ENCODE data around the gene UNKL. TPM values are rescaled to one million over a fixed set of nuclear protein-coding genes. Genes with fewer than 3 reads are reported as not detected.

Gene UNKL
- total and polyA plus RNA-seq, 2 of the 8 experiments (the other 6 are each of a cell fraction or from before 2014, with no cell fraction given): 25.1 to 31.8 TPM

DNA sequence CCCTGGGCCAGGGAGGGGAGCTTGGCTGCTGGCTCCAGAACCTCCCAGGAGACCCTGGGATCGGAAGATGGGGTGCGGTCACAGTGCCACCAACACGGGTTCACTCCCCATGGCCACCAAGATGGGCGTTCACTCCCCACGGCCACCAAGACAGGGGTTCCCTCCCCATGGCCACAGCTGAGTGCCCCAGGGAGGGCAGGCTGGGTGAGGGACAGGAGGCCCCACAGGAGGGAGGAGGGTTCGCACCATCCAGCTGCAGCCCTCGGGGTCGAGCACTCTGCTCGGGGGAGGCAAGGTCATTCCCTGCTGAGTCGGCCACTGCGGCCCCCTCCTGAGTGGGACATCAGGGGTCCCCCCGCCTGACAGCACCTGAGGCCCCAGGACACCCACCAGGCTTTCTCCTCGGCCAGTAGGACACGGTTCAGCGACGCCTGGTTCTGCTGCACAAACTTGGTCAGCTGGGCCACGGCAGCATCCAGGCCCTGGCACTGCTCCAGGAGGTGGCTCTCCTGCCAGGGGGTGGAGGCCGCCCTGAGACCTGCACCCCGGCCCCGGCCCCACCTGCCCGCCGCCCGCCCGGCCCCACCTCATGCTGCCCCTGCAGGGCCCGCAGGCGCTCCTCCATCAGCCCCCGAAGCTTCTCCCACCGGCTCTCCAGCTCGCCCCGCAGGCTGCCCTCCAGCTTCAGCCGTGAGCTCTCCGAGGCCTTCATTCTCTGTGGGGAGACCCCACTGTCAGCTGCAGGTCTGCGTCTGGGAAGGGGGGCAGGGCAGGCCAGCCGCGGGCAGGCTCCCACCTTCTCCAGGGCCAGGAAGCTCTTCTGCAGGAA, 23.9 kb upstream of the UNKL start:
- ChIA-PET CTCF (ENCODE audit: partially characterized antibody) (interaction anchor here (0.7 to 4.0 kb wide), 7 partner anchors 11 to 75 kb away, joined by 3 to 30 read pairs (median 4); partner anchors contain the start of gene UNKL), POLR2A (ENCODE audit: partially characterized antibody) (interaction anchor here (1.4 to 5.6 kb wide), 3 partner anchors 8 to 17 kb away, joined by 4 to 22 read pairs (median 6); no protein-coding TSS in a partner anchor)
- Histone ChIP-seq H3K4ac (replicated peaks; ENCODE audit: insufficient read length, low read depth, low read length) (no peak overlapping the region), H3K23ac (ENCODE audit: insufficient read length) (no peak overlapping the region), H3K4me1 (replicated peaks in 1 of 4; ENCODE audit: control insufficient read depth in 3 of 4, insufficient read depth in 4 of 4, low read length in 3 of 4) (no peaks in the 10 kb centered on the region; a peak in 1 of 7 replicates), H3K9me3 (ENCODE audit: insufficient read depth in 2 of 2, low read depth in 1 of 2, low read length in 1 of 2) (no peaks in the 10 kb centered on the region), H3K79me1 (ENCODE audit: low read depth, low read length) (no peaks in the 10 kb centered on the region), H2BK15ac (ENCODE audit: low read length) (no peak overlapping the region), H3K4me3 (ENCODE audit: extremely low read depth in 1 of 4, insufficient read depth in 2 of 4, low read depth in 3 of 4, low read length in 4 of 4) (no peak overlapping the region), H2AK5ac (ENCODE audit: low read depth, low read length) (no peak overlapping the region), H2BK12ac (ENCODE audit: low read depth, low read length) (no peak overlapping the region), H2BK20ac (ENCODE audit: low read length) (no peak overlapping the region), H3K27ac (ENCODE audit: low read depth, low read length) (no peak overlapping the region), H4K20me1 (replicated peaks in 1 of 2; ENCODE audit: control insufficient read depth in 1 of 2, insufficient read depth in 2 of 2, low read length in 2 of 2) (no peaks in the 10 kb centered on the region), H3K79me2 (ENCODE audit: control insufficient read depth in 1 of 2, insufficient read depth in 2 of 2, low read length in 2 of 2) (no peaks in the 10 kb centered on the region), H3K14ac (ENCODE audit: insufficient read length) (no peak overlapping the region), H4K8ac (ENCODE audit: extremely low read depth, insufficient read depth, low read length) (no peak overlapping the region), H3K9ac (replicated peaks in 1 of 4; ENCODE audit: extremely low read depth in 1 of 4, low read depth in 3 of 4, low read length in 3 of 4) (no peak overlapping the region), H3K56ac (replicated peaks; ENCODE audit: insufficient read length, low read depth, low read length) (no peak overlapping the region), H3K36me3 (ENCODE audit: control insufficient read depth in 2 of 4, insufficient read depth in 4 of 4, low read length in 3 of 4) (no peaks in the 10 kb centered on the region), H2BK5ac (ENCODE audit: low read depth, low read length) (no peak overlapping the region), H4K91ac (replicated peaks; ENCODE audit: insufficient read length, low read length) (no peak overlapping the region), H4K5ac (ENCODE audit: insufficient read length, low read depth, low read length) (no peak overlapping the region), H3K4me2 (ENCODE audit: insufficient read depth in 1 of 2, low read depth in 2 of 2, low read length in 2 of 2) (no peak overlapping the region), H3K18ac (ENCODE audit: extremely low read depth, low read length) (no peak overlapping the region), H3K27me3 (replicated peaks in 1 of 4; ENCODE audit: control insufficient read depth in 3 of 4, extremely low read depth in 1 of 4, insufficient read depth in 3 of 4, low read length in 3 of 4) (no peaks in the 10 kb centered on the region), H2BK120ac (replicated peaks; ENCODE audit: low read depth, low read length) (no peak overlapping the region), H2AFZ (ENCODE audit: low read length) (no peak overlapping the region), H3K23me2 (ENCODE audit: low read depth, low read length) (no peaks in the 10 kb centered on the region)
- DNase-seq (ENCODE audit: low read depth in 1 of 2, low spot score in 2 of 2): no peak
- no peak for FAIRE-seq
- 92% methylated on average over 23 of the region's 35 CpGs; no CpG with 5 or more reads in 1 of the 2 experiments for WGBS, 2 experiments (ENCODE audit: extremely low coverage in 1 of 2, insufficient coverage in 1 of 2, insufficient read length in 1 of 2, insufficient replicate concordance in 2 of 2, low coverage in 1 of 2, low lambda C conversion rate in 2 of 2, missing lambda C conversion rate in 1 of 2)
- TF ChIP-seq TEAD4 (IDR thresholded peaks at IDR 0.05; ENCODE audit: low read depth, low read length) (no peak), SAP30 (IDR thresholded peaks at IDR 0.05; ENCODE audit: insufficient read depth, insufficient replicate concordance, low read length) (no peak), GABPA (IDR thresholded peaks at IDR 0.05; ENCODE audit: borderline replicate concordance, insufficient read depth, low read length) (no peak), SIRT6 (IDR thresholded peaks at IDR 0.05; ENCODE audit: low read length) (no peak), EGR1 (IDR thresholded peaks at IDR 0.05; ENCODE audit: borderline replicate concordance, low read depth, low read length) (no peak), SIX5 (IDR thresholded peaks at IDR 0.05; ENCODE audit: low read depth, low read length) (no peak), KDM1A (IDR thresholded peaks at IDR 0.05; ENCODE audit: borderline replicate concordance, low read length) (no peak), FOSL1 (IDR thresholded peaks at IDR 0.05; ENCODE audit: insufficient read depth, low read depth, low read length) (no peak), ASH2L (IDR thresholded peaks at IDR 0.05; ENCODE audit: low read length) (no peak), POLR2AphosphoS5 (IDR thresholded peaks at IDR 0.05; ENCODE audit: low read depth, low read length) (no peak), NANOG (IDR thresholded peaks at IDR 0.05; ENCODE audit: insufficient read depth, low read depth, low read length, poor library complexity, severe bottlenecking) (no peak), CBX8 (IDR thresholded peaks at IDR 0.05; ENCODE audit: borderline replicate concordance, low read depth, low read length) (no peak)
